ENCODE data around the gene SPTLC1.

GRCh38 chr9:92141144-92142129, 26.2 kb upstream of the SPTLC1 start:
- TF ChIP-seq EZH2 (IDR thresholded peaks at IDR 0.05; ENCODE audit: low read length, unreplicated experiment) (no peak), CTCF (conservative IDR thresholded peaks at IDR 0.05; ENCODE audit: low read depth, low read length) (no peak)
